WTC11 (cell line): ENCODE data around the gene ZNF407. TPM values are rescaled to one million over a fixed set of nuclear protein-coding genes. Genes with fewer than 3 reads are reported as not detected.

Experiments
- ATAC-seq: fragments of 200-7000 bp; cut with Tn5 transposase; 2 replicates; pipeline ENCODE4 v1.10.0; 2021; ENCODE audit warnings: mild to moderate bottlenecking, moderate library complexity
- CTCF ChIA-PET: fragments of 300-600 bp; sonication (Branson Sonifier 250); formaldehyde crosslinking; loops from one replicate; lab custom pipeline; 2021; ENCODE audit warnings: antibody characterized with exemption; lab: Charles Lee
- POLR2A ChIA-PET: fragments of 350-600 bp; sonication (Branson Sonifier 250); formaldehyde crosslinking; loops from one replicate; lab custom pipeline; 2021; ENCODE audit warnings: antibody characterized with exemption; lab: Charles Lee
- DNase-seq: peaks from one replicate; pipeline ENCODE4 v3.0.0; 2021; ENCODE audit warnings: low spot score
- H3K27ac Mint-ChIP-seq: 2 replicates; pipeline ENCODE4 v1.8.0; 2021; ENCODE audit warnings: mixed read lengths
- H3K27me3 Mint-ChIP-seq: 2 replicates; pipeline ENCODE4 v1.8.0; 2021; ENCODE audit warnings: low read depth, mild to moderate bottlenecking, moderate library complexity, mixed read lengths
- H3K36me3 Mint-ChIP-seq: 2 replicates; pipeline ENCODE4 v1.8.0; 2021; ENCODE audit warnings: mixed read lengths
- H3K4me1 Mint-ChIP-seq: 2 replicates; pipeline ENCODE4 v1.8.0; 2022; ENCODE audit warnings: mixed read lengths
- H3K4me3 Mint-ChIP-seq: 2 replicates; pipeline ENCODE4 v1.8.0; 2021; ENCODE audit warnings: mild to moderate bottlenecking, moderate library complexity, mixed read lengths
- H3K9me3 Mint-ChIP-seq: 2 replicates; pipeline ENCODE4 v1.8.0; 2021; ENCODE audit warnings: mixed read lengths
- ATF1 ChIP-seq: sonication (generic); formaldehyde crosslinking; IDR thresholded peaks from 2 replicates; pipeline ENCODE4 v1.8.1; 2023; ENCODE audit warnings: mild to moderate bottlenecking, moderate library complexity, missing genetic modification reagents
- ESRRA ChIP-seq: sonication (generic); formaldehyde crosslinking; IDR thresholded peaks from 2 replicates; pipeline ENCODE4 v1.8.1; 2022; ENCODE audit warnings: mild to moderate bottlenecking, missing genetic modification reagents, borderline replicate concordance
- IRF2 ChIP-seq: sonication (generic); formaldehyde crosslinking; IDR thresholded peaks from 2 replicates; pipeline ENCODE4 v1.8.0; 2022; ENCODE audit warnings: low read depth, missing genetic modification reagents, borderline replicate concordance
- NR3C1 ChIP-seq: sonication (generic); formaldehyde crosslinking; conservative IDR thresholded peaks from 2 replicates; pipeline ENCODE4 v1.8.1; 2023; ENCODE audit warnings: low read depth, mild to moderate bottlenecking, missing genetic modification reagents
- SP1 ChIP-seq: sonication (generic); formaldehyde crosslinking; conservative IDR thresholded peaks from 2 replicates; pipeline ENCODE4 v1.8.1; 2022; ENCODE audit warnings: missing genetic modification reagents
- ZNF121 ChIP-seq: sonication (generic); formaldehyde crosslinking; IDR thresholded peaks from 2 replicates; pipeline ENCODE4 v1.8.0; 2023; ENCODE audit warnings: missing genetic modification reagents
- total RNA-seq: library from RNA; stranded (reverse); gene quantifications from 3 replicates; pipeline ENCODE4 v1.2.3, GENCODE V29; 2021
- TF ChIP-seq, protein P1 (sequence below): sonication (generic); formaldehyde crosslinking; IDR thresholded peaks from 2 replicates; pipeline ENCODE4 v1.8.0; 2022; ENCODE audit warnings: mild to moderate bottlenecking, missing genetic modification reagents
- TF ChIP-seq, protein P2 (sequence below): sonication (generic); formaldehyde crosslinking; IDR thresholded peaks from 2 replicates; pipeline ENCODE4 v1.8.1; 2023; ENCODE audit warnings: mild to moderate bottlenecking, missing genetic modification reagents, moderate library complexity
- TF ChIP-seq, protein P3 (sequence below): fragments of 250-450 bp; sonication (Bioruptor Pico); IDR thresholded peaks from 2 replicates; pipeline ENCODE4 v1.8.0; 2021; ENCODE audit warnings: mild to moderate bottlenecking
- TF ChIP-seq, protein P4 (sequence below): sonication (generic); formaldehyde crosslinking; IDR thresholded peaks from 2 replicates; pipeline ENCODE4 v1.8.0; 2022; ENCODE audit warnings: mild to moderate bottlenecking, missing genetic modification reagents
- TF ChIP-seq, protein P5 (sequence below): sonication (generic); formaldehyde crosslinking; IDR thresholded peaks from 2 replicates; pipeline ENCODE4 v1.8.0; 2023; ENCODE audit warnings: missing genetic modification reagents, mild to moderate bottlenecking, borderline replicate concordance
- TF ChIP-seq, protein P6 (sequence below): sonication (generic); formaldehyde crosslinking; IDR thresholded peaks from 2 replicates; pipeline ENCODE4 v1.8.1; 2023; ENCODE audit warnings: mild to moderate bottlenecking, missing genetic modification reagents
- TF ChIP-seq, protein P7 (sequence below): sonication (generic); formaldehyde crosslinking; IDR thresholded peaks from 2 replicates; pipeline ENCODE4 v1.8.1; 2023; ENCODE audit warnings: mild to moderate bottlenecking, moderate library complexity, missing genetic modification reagents

ZNF407 gene
- total RNA-seq, 1 experiment from 2014 or later = 6.5 TPM

DNA sequence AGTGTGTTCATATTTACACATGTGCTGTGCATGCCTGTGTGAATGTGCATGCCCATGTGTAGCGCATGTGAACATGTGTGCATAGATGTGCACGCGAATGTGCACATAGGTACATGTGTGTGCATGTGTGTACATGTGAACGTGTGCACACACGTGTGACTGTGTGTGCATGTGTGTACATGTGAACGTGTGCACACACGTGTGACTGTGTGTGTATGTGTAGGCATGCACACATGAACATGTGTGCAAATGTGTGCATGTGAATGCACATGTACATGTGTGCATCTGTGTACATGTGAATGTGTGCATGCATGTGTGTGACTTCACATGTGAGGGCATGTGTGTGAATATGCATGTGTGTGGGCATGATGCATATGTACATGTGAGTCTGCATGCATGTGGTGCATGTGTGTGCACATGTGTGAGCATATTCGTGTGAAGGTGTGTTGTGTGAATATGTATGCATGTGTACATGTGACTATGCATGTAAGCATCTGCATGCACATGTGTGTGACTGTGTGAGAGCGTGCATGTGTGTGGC lies 488.9 kb downstream of the ZNF407 start (continued):
- TF ChIP-seq, protein P1, sequence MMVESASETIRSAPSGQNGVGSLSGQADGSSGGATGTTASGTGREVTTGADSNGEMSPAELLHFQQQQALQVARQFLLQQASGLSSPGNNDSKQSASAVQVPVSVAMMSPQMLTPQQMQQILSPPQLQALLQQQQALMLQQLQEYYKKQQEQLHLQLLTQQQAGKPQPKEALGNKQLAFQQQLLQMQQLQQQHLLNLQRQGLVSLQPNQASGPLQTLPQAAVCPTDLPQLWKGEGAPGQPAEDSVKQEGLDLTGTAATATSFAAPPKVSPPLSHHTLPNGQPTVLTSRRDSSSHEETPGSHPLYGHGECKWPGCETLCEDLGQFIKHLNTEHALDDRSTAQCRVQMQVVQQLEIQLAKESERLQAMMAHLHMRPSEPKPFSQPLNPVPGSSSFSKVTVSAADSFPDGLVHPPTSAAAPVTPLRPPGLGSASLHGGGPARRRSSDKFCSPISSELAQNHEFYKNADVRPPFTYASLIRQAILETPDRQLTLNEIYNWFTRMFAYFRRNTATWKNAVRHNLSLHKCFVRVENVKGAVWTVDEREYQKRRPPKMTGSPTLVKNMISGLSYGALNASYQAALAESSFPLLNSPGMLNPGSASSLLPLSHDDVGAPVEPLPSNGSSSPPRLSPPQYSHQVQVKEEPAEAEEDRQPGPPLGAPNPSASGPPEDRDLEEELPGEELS (CRISPR knock-in tag) = no peak

DNA sequence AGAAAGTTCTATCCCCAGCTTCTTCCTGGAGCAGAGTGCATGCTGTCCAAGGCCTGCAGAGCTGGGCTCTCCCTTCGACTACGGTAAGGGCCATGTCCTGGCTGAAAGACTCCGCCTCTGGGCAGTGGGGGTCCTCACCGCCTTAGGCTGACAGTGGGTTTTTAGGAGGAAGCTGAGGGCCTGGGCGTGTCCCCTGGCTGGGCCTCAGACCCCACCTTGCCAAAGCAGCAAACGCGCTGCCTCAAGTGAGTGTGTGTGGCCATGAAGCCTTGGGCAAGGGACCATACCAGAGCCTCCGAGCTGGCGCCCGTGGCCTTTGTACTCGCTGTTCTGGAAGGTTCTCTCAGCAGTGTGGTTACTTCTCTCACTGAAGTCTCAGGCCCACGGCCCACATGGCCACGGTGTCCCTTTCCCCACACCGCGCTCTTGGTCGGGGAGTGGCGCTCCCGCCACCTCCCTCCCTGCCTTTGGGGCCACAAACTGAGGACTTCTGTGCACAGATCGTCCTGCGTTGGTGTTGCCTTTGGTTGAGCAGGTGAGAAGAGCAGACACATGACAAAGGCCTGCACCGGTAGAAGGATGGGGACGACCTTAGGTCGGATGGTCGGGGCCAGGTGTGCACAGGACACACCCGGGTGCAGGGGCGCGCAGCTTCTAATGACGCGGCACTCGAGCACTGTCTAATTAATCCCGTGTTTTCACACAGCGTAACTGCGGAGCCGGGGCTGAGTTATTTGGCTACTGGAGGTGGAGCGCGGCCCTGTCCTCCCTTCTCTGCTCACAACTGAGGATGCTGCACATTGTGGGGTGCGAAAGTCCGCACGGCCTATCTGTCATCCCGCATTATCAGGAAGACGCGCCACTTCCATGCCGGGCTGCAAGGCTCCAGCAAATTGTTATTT lies 489.7 kb downstream of the ZNF407 start:
- DNase-seq = no peak
- peaks cover 9% of the 10 kb centered on the region for H3K36me3 Mint-ChIP-seq
- peaks cover 28% of the 10 kb centered on the region for H3K9me3 Mint-ChIP-seq
- no peak overlapping the region for H3K4me3 Mint-ChIP-seq
- ChIA-PET POLR2A (interaction anchor here (1.2 kb wide), 1 partner anchor 46 kb away, joined by 3 read pairs; no protein-coding TSS in a partner anchor), CTCF (interaction anchor here (0.9 kb wide), 1 partner anchor 46 kb away, joined by 3 read pairs; no protein-coding TSS in a partner anchor)
- no peak for ATAC-seq
- H3K4me1 Mint-ChIP-seq = 0 out of 2 replicates have a peak, but pooled peaks cover 5% of the 10 kb centered on the region
- H3K27me3 Mint-ChIP-seq = no peaks in the 10 kb centered on the region; the same call in 1 of the 2 replicates
- no peak overlapping the region for H3K27ac Mint-ChIP-seq
- TF ChIP-seq, protein P2, sequence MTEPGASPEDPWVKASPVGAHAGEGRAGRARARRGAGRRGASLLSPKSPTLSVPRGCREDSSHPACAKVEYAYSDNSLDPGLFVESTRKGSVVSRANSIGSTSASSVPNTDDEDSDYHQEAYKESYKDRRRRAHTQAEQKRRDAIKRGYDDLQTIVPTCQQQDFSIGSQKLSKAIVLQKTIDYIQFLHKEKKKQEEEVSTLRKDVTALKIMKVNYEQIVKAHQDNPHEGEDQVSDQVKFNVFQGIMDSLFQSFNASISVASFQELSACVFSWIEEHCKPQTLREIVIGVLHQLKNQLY = no peak
- TF ChIP-seq, protein P3, sequence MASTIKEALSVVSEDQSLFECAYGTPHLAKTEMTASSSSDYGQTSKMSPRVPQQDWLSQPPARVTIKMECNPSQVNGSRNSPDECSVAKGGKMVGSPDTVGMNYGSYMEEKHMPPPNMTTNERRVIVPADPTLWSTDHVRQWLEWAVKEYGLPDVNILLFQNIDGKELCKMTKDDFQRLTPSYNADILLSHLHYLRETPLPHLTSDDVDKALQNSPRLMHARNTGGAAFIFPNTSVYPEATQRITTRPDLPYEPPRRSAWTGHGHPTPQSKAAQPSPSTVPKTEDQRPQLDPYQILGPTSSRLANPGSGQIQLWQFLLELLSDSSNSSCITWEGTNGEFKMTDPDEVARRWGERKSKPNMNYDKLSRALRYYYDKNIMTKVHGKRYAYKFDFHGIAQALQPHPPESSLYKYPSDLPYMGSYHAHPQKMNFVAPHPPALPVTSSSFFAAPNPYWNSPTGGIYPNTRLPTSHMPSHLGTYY (CRISPR knock-in tag) = no peak
- TF ChIP-seq, protein P4, sequence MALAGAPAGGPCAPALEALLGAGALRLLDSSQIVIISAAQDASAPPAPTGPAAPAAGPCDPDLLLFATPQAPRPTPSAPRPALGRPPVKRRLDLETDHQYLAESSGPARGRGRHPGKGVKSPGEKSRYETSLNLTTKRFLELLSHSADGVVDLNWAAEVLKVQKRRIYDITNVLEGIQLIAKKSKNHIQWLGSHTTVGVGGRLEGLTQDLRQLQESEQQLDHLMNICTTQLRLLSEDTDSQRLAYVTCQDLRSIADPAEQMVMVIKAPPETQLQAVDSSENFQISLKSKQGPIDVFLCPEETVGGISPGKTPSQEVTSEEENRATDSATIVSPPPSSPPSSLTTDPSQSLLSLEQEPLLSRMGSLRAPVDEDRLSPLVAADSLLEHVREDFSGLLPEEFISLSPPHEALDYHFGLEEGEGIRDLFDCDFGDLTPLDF = no peak
- TF ChIP-seq, protein P5, sequence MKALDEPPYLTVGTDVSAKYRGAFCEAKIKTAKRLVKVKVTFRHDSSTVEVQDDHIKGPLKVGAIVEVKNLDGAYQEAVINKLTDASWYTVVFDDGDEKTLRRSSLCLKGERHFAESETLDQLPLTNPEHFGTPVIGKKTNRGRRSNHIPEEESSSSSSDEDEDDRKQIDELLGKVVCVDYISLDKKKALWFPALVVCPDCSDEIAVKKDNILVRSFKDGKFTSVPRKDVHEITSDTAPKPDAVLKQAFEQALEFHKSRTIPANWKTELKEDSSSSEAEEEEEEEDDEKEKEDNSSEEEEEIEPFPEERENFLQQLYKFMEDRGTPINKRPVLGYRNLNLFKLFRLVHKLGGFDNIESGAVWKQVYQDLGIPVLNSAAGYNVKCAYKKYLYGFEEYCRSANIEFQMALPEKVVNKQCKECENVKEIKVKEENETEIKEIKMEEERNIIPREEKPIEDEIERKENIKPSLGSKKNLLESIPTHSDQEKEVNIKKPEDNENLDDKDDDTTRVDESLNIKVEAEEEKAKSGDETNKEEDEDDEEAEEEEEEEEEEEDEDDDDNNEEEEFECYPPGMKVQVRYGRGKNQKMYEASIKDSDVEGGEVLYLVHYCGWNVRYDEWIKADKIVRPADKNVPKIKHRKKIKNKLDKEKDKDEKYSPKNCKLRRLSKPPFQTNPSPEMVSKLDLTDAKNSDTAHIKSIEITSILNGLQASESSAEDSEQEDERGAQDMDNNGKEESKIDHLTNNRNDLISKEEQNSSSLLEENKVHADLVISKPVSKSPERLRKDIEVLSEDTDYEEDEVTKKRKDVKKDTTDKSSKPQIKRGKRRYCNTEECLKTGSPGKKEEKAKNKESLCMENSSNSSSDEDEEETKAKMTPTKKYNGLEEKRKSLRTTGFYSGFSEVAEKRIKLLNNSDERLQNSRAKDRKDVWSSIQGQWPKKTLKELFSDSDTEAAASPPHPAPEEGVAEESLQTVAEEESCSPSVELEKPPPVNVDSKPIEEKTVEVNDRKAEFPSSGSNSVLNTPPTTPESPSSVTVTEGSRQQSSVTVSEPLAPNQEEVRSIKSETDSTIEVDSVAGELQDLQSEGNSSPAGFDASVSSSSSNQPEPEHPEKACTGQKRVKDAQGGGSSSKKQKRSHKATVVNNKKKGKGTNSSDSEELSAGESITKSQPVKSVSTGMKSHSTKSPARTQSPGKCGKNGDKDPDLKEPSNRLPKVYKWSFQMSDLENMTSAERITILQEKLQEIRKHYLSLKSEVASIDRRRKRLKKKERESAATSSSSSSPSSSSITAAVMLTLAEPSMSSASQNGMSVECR (CRISPR knock-in tag) = no peak

DNA sequence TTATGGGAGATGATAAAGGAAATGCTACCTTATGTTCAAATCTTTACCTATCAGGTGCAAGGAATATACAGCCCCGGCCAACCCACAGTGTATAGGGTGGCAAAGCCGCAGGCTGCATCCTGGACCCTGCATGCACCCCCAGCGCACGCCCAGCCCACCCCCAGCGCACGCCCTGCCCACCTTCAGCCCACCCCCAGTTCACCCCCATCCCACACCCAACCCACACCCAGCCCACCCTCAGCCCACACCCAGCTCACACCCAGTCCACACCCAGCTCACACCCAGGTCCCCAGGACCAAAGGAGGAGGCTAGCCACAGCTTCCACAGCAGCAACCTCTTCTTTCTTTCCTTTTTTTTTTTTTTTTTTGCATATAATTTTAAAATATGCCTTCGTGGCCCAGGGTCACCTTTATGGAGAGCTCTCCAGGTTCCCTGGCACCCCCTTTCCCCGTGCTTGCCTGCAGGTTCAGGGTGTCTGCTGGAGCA lies 490.4 kb downstream of the ZNF407 start:
- ATAC-seq (no peak), DNase-seq (no peak)
- H3K4me1 Mint-ChIP-seq = 0 out of 2 replicates have a peak, but pooled peaks cover 5% of the 10 kb centered on the region
- H3K27ac Mint-ChIP-seq = no peak overlapping the region
- CTCF ChIA-PET = interaction anchor here (0.9 kb wide), 1 partner anchor 47 kb away, joined by 3 read pairs; no protein-coding TSS in a partner anchor
- peaks cover 21% of the 10 kb centered on the region for H3K9me3 Mint-ChIP-seq
- peaks cover 9% of the 10 kb centered on the region for H3K36me3 Mint-ChIP-seq
- no peaks in the 10 kb centered on the region for H3K27me3 Mint-ChIP-seq
- no peak overlapping the region for H3K4me3 Mint-ChIP-seq
- POLR2A ChIA-PET = interaction anchor here (0.6 to 1.2 kb wide), 2 partner anchors 47 to 1791 kb away, joined by 3 to 4 read pairs; no protein-coding TSS in a partner anchor
- TF ChIP-seq IRF2 (CRISPR knock-in tag) (no peak), ESRRA (no peak), ZNF121 (no peak), SP1 (CRISPR knock-in tag) (no peak), ATF1 (CRISPR knock-in tag) (no peak), NR3C1 (CRISPR knock-in tag) (no peak)
- TF ChIP-seq, protein P3 (CRISPR knock-in tag) = no peak
- TF ChIP-seq, protein P6, sequence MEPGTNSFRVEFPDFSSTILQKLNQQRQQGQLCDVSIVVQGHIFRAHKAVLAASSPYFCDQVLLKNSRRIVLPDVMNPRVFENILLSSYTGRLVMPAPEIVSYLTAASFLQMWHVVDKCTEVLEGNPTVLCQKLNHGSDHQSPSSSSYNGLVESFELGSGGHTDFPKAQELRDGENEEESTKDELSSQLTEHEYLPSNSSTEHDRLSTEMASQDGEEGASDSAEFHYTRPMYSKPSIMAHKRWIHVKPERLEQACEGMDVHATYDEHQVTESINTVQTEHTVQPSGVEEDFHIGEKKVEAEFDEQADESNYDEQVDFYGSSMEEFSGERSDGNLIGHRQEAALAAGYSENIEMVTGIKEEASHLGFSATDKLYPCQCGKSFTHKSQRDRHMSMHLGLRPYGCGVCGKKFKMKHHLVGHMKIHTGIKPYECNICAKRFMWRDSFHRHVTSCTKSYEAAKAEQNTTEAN (CRISPR knock-in tag) = no peak
- TF ChIP-seq, protein P7, sequence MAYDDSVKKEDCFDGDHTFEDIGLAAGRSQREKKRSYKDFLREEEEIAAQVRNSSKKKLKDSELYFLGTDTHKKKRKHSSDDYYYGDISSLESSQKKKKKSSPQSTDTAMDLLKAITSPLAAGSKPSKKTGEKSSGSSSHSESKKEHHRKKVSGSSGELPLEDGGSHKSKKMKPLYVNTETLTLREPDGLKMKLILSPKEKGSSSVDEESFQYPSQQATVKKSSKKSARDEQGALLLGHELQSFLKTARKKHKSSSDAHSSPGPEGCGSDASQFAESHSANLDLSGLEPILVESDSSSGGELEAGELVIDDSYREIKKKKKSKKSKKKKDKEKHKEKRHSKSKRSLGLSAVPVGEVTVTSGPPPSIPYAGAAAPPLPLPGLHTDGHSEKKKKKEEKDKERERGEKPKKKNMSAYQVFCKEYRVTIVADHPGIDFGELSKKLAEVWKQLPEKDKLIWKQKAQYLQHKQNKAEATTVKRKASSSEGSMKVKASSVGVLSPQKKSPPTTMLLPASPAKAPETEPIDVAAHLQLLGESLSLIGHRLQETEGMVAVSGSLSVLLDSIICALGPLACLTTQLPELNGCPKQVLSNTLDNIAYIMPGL (CRISPR knock-in tag) = no peak
- TF ChIP-seq, all 79 proteins: peak for 0
